GM18861 (cell line): ENCODE measurements around the gene MBD2.

Source experiments
- ATAC-seq: cut with Tn5 transposase; IDR thresholded peaks from one replicate; pipeline ENCODE4 v1.9.1; 2021; ENCODE audit not compliant: unreplicated experiment

MBD2 gene

GRCh38 chr18:54116541-54117257 lies 107.8 kb downstream of the MBD2 start:
- no peak for ATAC-seq

DNA sequence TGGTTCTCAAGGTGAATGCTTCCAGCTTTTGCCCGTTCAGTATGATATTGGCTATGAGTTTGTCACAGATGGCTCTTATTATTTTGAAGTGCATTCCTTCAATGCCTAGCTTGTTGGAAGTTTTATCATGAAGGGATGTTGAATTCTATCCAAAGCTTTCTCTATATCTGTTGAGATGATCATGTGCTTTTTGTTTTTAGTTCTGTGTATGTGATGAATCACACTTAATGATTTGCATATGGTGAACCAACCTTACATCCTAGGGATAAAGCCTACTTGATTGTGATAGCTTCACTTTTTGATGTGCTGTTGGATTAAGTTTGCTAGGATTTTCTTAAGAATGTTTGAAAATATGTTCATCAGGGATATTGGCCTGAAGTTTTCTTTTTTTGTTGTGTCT lies 112.1 kb downstream of the MBD2 start:
- no peak for ATAC-seq

GRCh38 chr18:54109131-54109683 lies 115.3 kb downstream of the MBD2 start:
- ATAC-seq = no peak

DNA sequence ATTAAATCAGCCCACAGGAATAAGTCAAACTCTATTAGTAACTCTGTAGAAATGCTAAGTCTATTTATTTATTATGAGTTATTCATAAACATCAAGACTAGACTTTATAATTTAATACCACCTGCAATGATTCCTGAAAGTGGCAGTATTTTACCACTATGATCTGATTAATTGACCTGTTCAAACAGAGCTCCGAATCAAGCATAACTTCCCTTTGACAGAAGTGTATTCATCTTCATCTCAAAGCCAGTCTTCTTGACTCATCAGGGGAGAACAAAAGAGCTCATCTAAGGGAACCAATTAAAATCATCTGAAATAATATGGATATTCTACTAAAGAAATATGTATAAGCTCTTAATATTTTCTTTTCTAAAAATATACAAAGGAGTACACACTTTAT lies 122.3 kb downstream of the MBD2 start:
- no peak for ATAC-seq
